HepG2 (cell line): ENCODE results near the gene SHISA5. TPM values are rescaled to one million over a fixed set of nuclear protein-coding genes. Genes with fewer than 3 reads are reported as not detected.

Experiments used
- ADNP ChIP-seq: sonication (generic); formaldehyde crosslinking; IDR thresholded peaks from 2 replicates; pipeline ENCODE4 v1.4.0; 2020; ENCODE audit warnings: missing genetic modification reagents
- HNRNPL ChIP-seq: fragments of 200-400 bp; formaldehyde crosslinking; IDR thresholded peaks from 2 replicates; pipeline ENCODE4 v1.6.1; 2017; ENCODE audit warnings: mild to moderate bottlenecking, low read depth, low read length
- MED13 ChIP-seq: sonication (generic); formaldehyde crosslinking; IDR thresholded peaks from 2 replicates; pipeline ENCODE4 v1.5.0; 2020; ENCODE audit warnings: missing genetic modification reagents
- RARA ChIP-seq: IDR thresholded peaks from 2 replicates; pipeline ENCODE4 v1.6.1; 2016; ENCODE audit warnings: missing genetic modification reagents, missing compliant biosample characterization
- RBAK ChIP-seq: sonication (generic); formaldehyde crosslinking; IDR thresholded peaks from 2 replicates; pipeline ENCODE4 v1.5.1; 2020; ENCODE audit warnings: mild to moderate bottlenecking, missing genetic modification reagents
- RBM22 ChIP-seq: fragments of 200-400 bp; formaldehyde crosslinking; optimal IDR thresholded peaks from 2 replicates; pipeline ENCODE3; 2017; ENCODE audit warnings: mild to moderate bottlenecking, low read length, moderate library complexity
- SAFB2 ChIP-seq: sonication (generic); formaldehyde crosslinking; IDR thresholded peaks from 2 replicates; pipeline ENCODE4 v1.5.1; 2020; ENCODE audit warnings: missing genetic modification reagents, low read depth, mild to moderate bottlenecking, borderline replicate concordance
- SOX5 ChIP-seq: IDR thresholded peaks from 2 replicates; pipeline ENCODE4 v1.6.1; 2016; ENCODE audit warnings: borderline replicate concordance
- SRSF1 ChIP-seq: fragments of 200-400 bp; formaldehyde crosslinking; optimal IDR thresholded peaks from 2 replicates; pipeline ENCODE3; 2017; ENCODE audit warnings: mild to moderate bottlenecking, low read depth, low read length, moderate library complexity
- THRA ChIP-seq: sonication (generic); formaldehyde crosslinking; IDR thresholded peaks from 2 replicates; pipeline ENCODE4 v1.4.0; 2020; ENCODE audit warnings: missing genetic modification reagents, borderline replicate concordance
- TSC22D2 ChIP-seq: sonication (generic); formaldehyde crosslinking; IDR thresholded peaks from 2 replicates; pipeline ENCODE4 v1.5.1; 2020; ENCODE audit warnings: missing genetic modification reagents, mild to moderate bottlenecking, borderline replicate concordance
- ZFP36 ChIP-seq: fragments of 150-350 bp; IDR thresholded peaks from 2 replicates; pipeline ENCODE4 v1.6.1; 2018; ENCODE audit warnings: borderline replicate concordance, low read length, low read depth; ENCODE audit not compliant: partially characterized antibody
- ZNF350 ChIP-seq: sonication (generic); formaldehyde crosslinking; IDR thresholded peaks from 2 replicates; pipeline ENCODE4 v1.4.0; 2020; ENCODE audit warnings: mild to moderate bottlenecking, low read depth, missing genetic modification reagents, borderline replicate concordance
- ZNF562 ChIP-seq: sonication (generic); formaldehyde crosslinking; IDR thresholded peaks from 2 replicates; pipeline ENCODE4 v1.8.0; 2022; ENCODE audit warnings: missing genetic modification reagents, borderline replicate concordance
- ZNF660 ChIP-seq: sonication (generic); formaldehyde crosslinking; IDR thresholded peaks from 2 replicates; pipeline ENCODE4 v1.5.1; 2020; ENCODE audit warnings: mild to moderate bottlenecking, low read depth, missing genetic modification reagents, borderline replicate concordance
- ZNF720 ChIP-seq: sonication (generic); formaldehyde crosslinking; IDR thresholded peaks from 2 replicates; pipeline ENCODE4 v1.4.0; 2020; ENCODE audit warnings: missing genetic modification reagents
- polyA plus RNA-seq, 8 experiments: library from polyadenylated mRNA; depleted of rRNA in 3 of 8; stranded (reverse) in 7 of 8; unstranded in 1 of 8; fragments of >200 nt; fragmentation: Illumina TruSeq in 4 of 8; extraction: Trizol in 4 of 8; gene quantifications; 2 replicates each; pipeline versions ENCODE4 v1.2.1 to v1.2.3, GENCODE V29; 2011 to 2016; ENCODE audit warnings: low read depth in 4 of 8, missing spikeins in 1 of 8, mixed read lengths in 1 of 8; ENCODE audit not compliant: insufficient read depth in 1 of 8
- total RNA-seq, 5 experiments: library from RNA; depleted of rRNA; stranded (reverse); fragments of >200 nt; fragmentation: Illumina TruSeq; extraction: Trizol; gene quantifications; 2 replicates each; pipeline ENCODE4 v1.2.3, GENCODE V29; 2016; ENCODE audit warnings: low read depth in 1 of 5
- TF ChIP-seq, protein P1 (sequence below): sonication (generic); formaldehyde crosslinking; IDR thresholded peaks from 2 replicates; pipeline ENCODE4 v1.4.0; 2020; ENCODE audit warnings: missing genetic modification reagents, mild to moderate bottlenecking, borderline replicate concordance
- TF ChIP-seq, protein P2 (sequence below): sonication (generic); formaldehyde crosslinking; conservative IDR thresholded peaks from 2 replicates; pipeline ENCODE4 v1.8.0; 2022; ENCODE audit warnings: missing genetic modification reagents

The SHISA5 gene
- total and polyA plus RNA-seq, 2 of the 13 experiments (the other 11 are each of a cell fraction or from before 2014, with no cell fraction given): 75.8 to 91.4 TPM

DNA sequence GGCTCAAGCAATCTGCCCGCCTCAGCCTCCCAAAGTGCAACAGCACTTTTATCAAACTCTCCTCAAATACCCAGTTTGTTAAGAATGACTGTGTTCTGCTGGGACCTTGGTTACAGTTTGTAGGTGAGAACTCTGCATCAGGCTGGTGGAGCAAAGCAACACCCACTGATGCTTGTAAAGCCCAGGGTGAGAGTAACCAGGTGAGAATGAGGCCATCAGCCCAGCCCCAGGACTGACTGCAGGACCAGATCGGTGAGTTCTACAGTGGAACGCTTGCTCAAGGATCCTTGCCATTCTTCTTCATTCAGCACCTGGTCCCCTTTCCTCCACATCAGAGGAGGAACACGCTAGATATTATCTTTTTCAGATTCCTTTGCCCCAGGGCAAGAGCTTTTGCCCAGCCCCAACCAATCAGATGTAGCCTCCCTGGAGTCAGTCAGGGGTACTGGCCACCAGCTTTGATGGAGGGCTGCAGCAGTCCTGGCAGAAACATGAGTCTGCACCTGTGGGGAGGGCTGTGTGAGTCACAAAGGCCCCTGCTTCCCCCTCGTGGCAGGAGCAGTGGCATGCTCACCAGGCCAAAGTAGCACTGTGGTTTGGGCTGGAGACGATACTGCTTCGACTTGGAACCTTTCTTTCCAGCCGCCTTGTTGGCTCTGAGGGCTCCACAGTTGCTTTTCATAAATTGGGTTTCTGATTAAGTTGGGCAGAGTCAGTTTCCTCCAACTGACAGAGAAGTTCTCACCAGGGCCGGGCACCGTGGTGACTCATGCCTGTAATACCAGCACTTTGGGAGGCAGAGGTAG is 3.5 kb upstream of the SHISA5 start (continued):
- no peak for TF ChIP-seq HNRNPL
- TF ChIP-seq ZNF660 (CRISPR knock-in tag): no peak
- no peak for TF ChIP-seq ZNF720 (CRISPR knock-in tag)
- TF ChIP-seq ADNP (CRISPR knock-in tag): no peak
- TF ChIP-seq TSC22D2 (CRISPR knock-in tag): no peak
- TF ChIP-seq SOX5: 0 out of 2 replicates have a peak, but pooled peaks have one; percentile 16
- no peak for TF ChIP-seq RBM22
- no peak for TF ChIP-seq THRA (CRISPR knock-in tag)
- no peak for TF ChIP-seq SRSF1
- no peak for TF ChIP-seq RBAK (CRISPR knock-in tag)
- TF ChIP-seq, protein P1, sequence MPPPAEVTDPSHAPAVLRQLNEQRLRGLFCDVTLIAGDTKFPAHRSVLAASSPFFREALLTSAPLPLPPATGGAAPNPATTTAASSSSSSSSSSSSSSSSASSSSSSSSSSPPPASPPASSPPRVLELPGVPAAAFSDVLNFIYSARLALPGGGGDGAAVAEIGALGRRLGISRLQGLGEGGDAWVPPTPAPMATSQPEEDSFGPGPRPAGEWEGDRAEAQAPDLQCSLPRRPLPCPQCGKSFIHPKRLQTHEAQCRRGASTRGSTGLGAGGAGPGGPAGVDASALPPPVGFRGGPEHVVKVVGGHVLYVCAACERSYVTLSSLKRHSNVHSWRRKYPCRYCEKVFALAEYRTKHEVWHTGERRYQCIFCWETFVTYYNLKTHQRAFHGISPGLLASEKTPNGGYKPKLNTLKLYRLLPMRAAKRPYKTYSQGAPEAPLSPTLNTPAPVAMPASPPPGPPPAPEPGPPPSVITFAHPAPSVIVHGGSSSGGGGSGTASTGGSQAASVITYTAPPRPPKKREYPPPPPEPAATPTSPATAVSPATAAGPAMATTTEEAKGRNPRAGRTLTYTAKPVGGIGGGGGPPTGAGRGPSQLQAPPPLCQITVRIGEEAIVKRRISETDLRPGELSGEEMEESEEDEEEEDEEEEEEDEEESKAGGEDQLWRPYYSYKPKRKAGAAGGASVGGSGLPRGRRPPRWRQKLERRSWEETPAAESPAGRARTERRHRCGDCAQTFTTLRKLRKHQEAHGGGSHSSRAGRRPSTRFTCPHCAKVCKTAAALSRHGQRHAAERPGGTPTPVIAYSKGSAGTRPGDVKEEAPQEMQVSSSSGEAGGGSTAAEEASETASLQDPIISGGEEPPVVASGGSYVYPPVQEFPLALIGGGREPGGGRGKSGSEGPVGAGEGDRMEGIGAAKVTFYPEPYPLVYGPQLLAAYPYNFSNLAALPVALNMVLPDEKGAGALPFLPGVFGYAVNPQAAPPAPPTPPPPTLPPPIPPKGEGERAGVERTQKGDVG (CRISPR knock-in tag): 0 out of 2 replicates have a peak, but pooled peaks have one; percentile 60
- TF ChIP-seq MED13 (CRISPR knock-in tag): no peak
- peak; percentile 58; the same call in 1 of the 2 replicates for TF ChIP-seq ZNF350 (CRISPR knock-in tag)
- TF ChIP-seq RARA: no peak
- no peak for TF ChIP-seq ZFP36
- TF ChIP-seq SAFB2 (CRISPR knock-in tag): no peak
- TF ChIP-seq, protein P2, sequence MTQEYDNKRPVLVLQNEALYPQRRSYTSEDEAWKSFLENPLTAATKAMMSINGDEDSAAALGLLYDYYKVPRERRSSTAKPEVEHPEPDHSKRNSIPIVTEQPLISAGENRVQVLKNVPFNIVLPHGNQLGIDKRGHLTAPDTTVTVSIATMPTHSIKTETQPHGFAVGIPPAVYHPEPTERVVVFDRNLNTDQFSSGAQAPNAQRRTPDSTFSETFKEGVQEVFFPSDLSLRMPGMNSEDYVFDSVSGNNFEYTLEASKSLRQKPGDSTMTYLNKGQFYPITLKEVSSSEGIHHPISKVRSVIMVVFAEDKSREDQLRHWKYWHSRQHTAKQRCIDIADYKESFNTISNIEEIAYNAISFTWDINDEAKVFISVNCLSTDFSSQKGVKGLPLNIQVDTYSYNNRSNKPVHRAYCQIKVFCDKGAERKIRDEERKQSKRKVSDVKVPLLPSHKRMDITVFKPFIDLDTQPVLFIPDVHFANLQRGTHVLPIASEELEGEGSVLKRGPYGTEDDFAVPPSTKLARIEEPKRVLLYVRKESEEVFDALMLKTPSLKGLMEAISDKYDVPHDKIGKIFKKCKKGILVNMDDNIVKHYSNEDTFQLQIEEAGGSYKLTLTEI: no peak
- no peak for TF ChIP-seq ZNF562 (CRISPR knock-in tag)
